Panc1 (cell line): ENCODE results near the gene CNTN5. TPM values are rescaled to one million over a fixed set of nuclear protein-coding genes. Genes with fewer than 3 reads are reported as not detected.

Source experiments
- ATAC-seq: fragments of 200-7000 bp; cut with Tn5 transposase; 2 replicates; pipeline ENCODE4 v1.9.1; 2020; ENCODE audit warnings: mild to moderate bottlenecking, moderate library complexity
- BruUV-seq: library from RNA; stranded (reverse); fragments of 400-500 nt; replicated peaks from 2 replicates; lab custom pipeline; 2021; lab: Mats Ljungman, UMichigan
- CTCF ChIA-PET: fragments of 300-600 bp; sonication (Branson Sonifier 250); formaldehyde crosslinking; loops from one replicate; lab custom pipeline; 2022; ENCODE audit warnings: antibody characterized with exemption; lab: Charles Lee
- POLR2A ChIA-PET: fragments of 300-600 bp; sonication (Branson Sonifier 250); formaldehyde crosslinking; loops from one replicate; lab custom pipeline; 2022; ENCODE audit warnings: antibody characterized with exemption; lab: Charles Lee
- DNase-seq: peaks from one replicate; pipeline ENCODE4 v3.0.0-alpha.2; 2010; ENCODE audit warnings: low read depth, low spot score
- H3K27ac ChIP-seq: 2 replicates; pipeline ENCODE4 v1.5.1; 2011; ENCODE audit warnings: mild to moderate bottlenecking, low read length, inconsistent platforms
- H3K27me3 ChIP-seq: fragments of 200-500 bp; sonication (Bioruptor generic); 2 replicates; pipeline ENCODE4 v1.6.0; 2014; ENCODE audit warnings: low read length, inconsistent platforms; ENCODE audit not compliant: control insufficient read depth, insufficient read depth
- H3K36me3 ChIP-seq: fragments of 200-500 bp; sonication (Bioruptor generic); 2 replicates; pipeline ENCODE4 v1.5.1; 2014; ENCODE audit warnings: inconsistent platforms, mild to moderate bottlenecking, low read length, moderate library complexity; ENCODE audit not compliant: control insufficient read depth, insufficient read depth
- H3K4me1 ChIP-seq: 2 replicates; pipeline ENCODE4 v1.5.1; 2011; ENCODE audit warnings: inconsistent platforms, mild to moderate bottlenecking, low read length, moderate library complexity; ENCODE audit not compliant: control insufficient read depth, insufficient read depth
- H3K4me3 ChIP-seq, 2 experiments: 2 replicates each; pipeline ENCODE4 v1.5.1; 2011 to 2012; ENCODE audit warnings: low read depth in 2 of 2, low read length in 2 of 2, mild to moderate bottlenecking in 2 of 2, inconsistent platforms in 1 of 2, moderate library complexity in 1 of 2
- H3K9me3 ChIP-seq: fragments of 200-500 bp; sonication (Bioruptor generic); 2 replicates; pipeline ENCODE4 v1.5.1; 2014; ENCODE audit warnings: low read depth, mild to moderate bottlenecking, inconsistent platforms, low read length, moderate library complexity; ENCODE audit not compliant: control insufficient read depth, insufficient read depth
- CTCF ChIP-seq: fragments of 450-650 bp; IDR thresholded peaks from 2 replicates; pipeline ENCODE4 v1.5.1; 2017; ENCODE audit warnings: mild to moderate bottlenecking
- POLR2AphosphoS5 ChIP-seq: IDR thresholded peaks from 2 replicates; pipeline ENCODE4 v1.6.1; 2012; ENCODE audit warnings: mild to moderate bottlenecking, low read depth, low read length, moderate library complexity
- REST ChIP-seq, 2 experiments: IDR thresholded peaks; 2 replicates each; pipeline ENCODE4 v1.6.1; 2011 to 2012; ENCODE audit warnings: low read depth in 2 of 2, control low read depth in 1 of 2, low read length in 1 of 2, mild to moderate bottlenecking in 1 of 2, moderate library complexity in 1 of 2; ENCODE audit not compliant: insufficient read depth in 1 of 2
- SIN3A ChIP-seq: IDR thresholded peaks from 2 replicates; pipeline ENCODE4 v1.6.1; 2012; ENCODE audit warnings: low read depth, mild to moderate bottlenecking, low read length, moderate library complexity, borderline replicate concordance; ENCODE audit not compliant: insufficient read depth
- TCF7L2 ChIP-seq: IDR thresholded peaks from 2 replicates; pipeline ENCODE4 v1.6.1; 2011; ENCODE audit warnings: mild to moderate bottlenecking, low read depth, low read length, inconsistent platforms
- in situ Hi-C: cut with HindIII; loops from 2 replicates; pipeline ENCODE4 v1.10.0; 2016; ENCODE audit warnings: low sequenced_read_pairs, low pct_unique_long_range_greater_than_20kb
- intact Hi-C: fragments of 100-400 bp; cut with micrococcal nuclease; formaldehyde crosslinking; loops from one replicate; pipeline ENCODE4 v1.10.0; 2022; ENCODE audit not compliant: unreplicated experiment
- total RNA-seq: library from RNA; stranded (reverse); gene quantifications from one replicate; pipeline ENCODE4 v1.2.1, GENCODE V29; 2021; ENCODE audit not compliant: unreplicated experiment

The CNTN5 gene
- total RNA-seq, 1 experiment from 2014 or later: not detected

- no peaks in the 10 kb centered on the region for H3K36me3 ChIP-seq
- POLR2A ChIA-PET: no interaction called here
- ATAC-seq: no peak
- intact Hi-C loops (no loop called here), in situ Hi-C loops (no loop called here)
- CTCF ChIA-PET: no interaction called here
- no peaks in the 10 kb centered on the region for H3K9me3 ChIP-seq
- TF ChIP-seq CTCF: peak; percentile 28
- no peak for TF ChIP-seq REST (IDR thresholded peaks at IDR 0.05; ENCODE audit: insufficient read depth in 1 of 2, low read depth in 2 of 2, low read length in 1 of 2)
- no peak for TF ChIP-seq TCF7L2
- TF ChIP-seq POLR2AphosphoS5: no peak
- no peak for TF ChIP-seq SIN3A
- H3K4me3 ChIP-seq: no peak overlapping the region
- DNase-seq: no peak
- no peaks in the 10 kb centered on the region for H3K4me1 ChIP-seq
- no peaks in the 10 kb centered on the region for H3K27me3 ChIP-seq
- no peak overlapping the region for H3K27ac ChIP-seq
- no TSS peak for BruUV-seq
These were observed 989.6 kb downstream of the CNTN5 start for GRCh38 chr11:100010393-100010792.

GRCh38 chr11:100011697-100012096 lies 990.9 kb downstream of the CNTN5 start:
- no TSS peak for BruUV-seq
- Histone ChIP-seq H3K9me3 (no peaks in the 10 kb centered on the region), H3K27me3 (no peaks in the 10 kb centered on the region), H3K27ac (no peak overlapping the region), H3K36me3 (no peaks in the 10 kb centered on the region), H3K4me1 (no peaks in the 10 kb centered on the region), H3K4me3 (no peak overlapping the region)
- intact Hi-C loops: no loop called here
- TF ChIP-seq REST (IDR thresholded peaks at IDR 0.05; ENCODE audit: insufficient read depth in 1 of 2, low read depth in 2 of 2, low read length in 1 of 2): no peak
- no peak for TF ChIP-seq POLR2AphosphoS5
- no peak for TF ChIP-seq CTCF
- no peak for TF ChIP-seq TCF7L2
- no peak for TF ChIP-seq SIN3A
- in situ Hi-C loops: no loop called here
- DNase-seq: no peak
- POLR2A ChIA-PET: no interaction called here
- CTCF ChIA-PET: no interaction called here
- no peak for ATAC-seq
